Right lobe of liver (tissue), 6 donors: ENCODE data around the gene DIP2C. TPM values are rescaled to one million over a fixed set of nuclear protein-coding genes. Genes with fewer than 3 reads are reported as not detected.
"Not testable (repeated sequence)": the region's sequence is repeated elsewhere in the genome, so short reads cannot be mapped to it uniquely, and the experiment has no call there.

Source experiments
- ATAC-seq, 4 donors: fragments of 200-7000 bp; cut with Tn5 transposase; one replicate each; pipeline ENCODE4 v1.9.1; 2020; ENCODE audit warnings: mild to moderate bottlenecking in 4 of 4, moderate library complexity in 4 of 4
- DNase-seq, 3 donors: peaks; one replicate each; pipeline ENCODE4 v3.0.0-alpha.2; 2020
- H3K27ac ChIP-seq, 3 donors: fragments of 200-600 bp; one replicate each; pipeline ENCODE4 v1.8.0; 2022
- H3K27me3 ChIP-seq, 2 donors: fragments of 200-600 bp; one replicate each; pipeline ENCODE4 v1.8.0; 2022
- H3K36me3 ChIP-seq, 4 donors: fragments of 200-600 bp; sonication (generic) in 1 of 4; one replicate each; pipeline versions ENCODE4 v1.5.1 to v1.8.0; 2017 to 2022; ENCODE audit warnings: control low read depth in 1 of 4
- H3K4me1 ChIP-seq, 4 donors: fragments of 200-600 bp; sonication (generic) in 1 of 4; one replicate each; pipeline versions ENCODE4 v1.5.1 to v1.8.0; 2017 to 2022; ENCODE audit warnings: control low read depth in 1 of 4
- H3K4me3 ChIP-seq, 3 donors: fragments of 200-600 bp; one replicate each; pipeline ENCODE4 v1.8.0; 2022
- H3K9me3 ChIP-seq, 4 donors: fragments of 200-600 bp; sonication (generic) in 1 of 4; one replicate each; pipeline versions ENCODE4 v1.5.1 to v1.8.0; 2017 to 2022; ENCODE audit warnings: control low read depth in 1 of 4
- POLR2A ChIP-seq: fragments of 450-650 bp; IDR thresholded peaks from one replicate; pipeline ENCODE4 v1.6.1; 2017; ENCODE audit warnings: antibody characterized with exemption, mild to moderate bottlenecking
- WGBS: methylation state at CpG from one replicate; pipeline ENCODE4 v1.1.6; 2018; ENCODE audit warnings: low coverage, low lambda C conversion rate; ENCODE audit not compliant: insufficient coverage; ENCODE audit errors: missing lambda C conversion rate; 5-methylcytosine and 5-hydroxymethylcytosine counted together
- intact Hi-C, 2 donors: fragments of 100-400 bp; cut with DNase I; formaldehyde crosslinking; loops; one replicate each; pipeline versions ENCODE4 v1.11.2 to v1.14.1; 2022
- total RNA-seq, 6 experiments: library from RNA; depleted of rRNA in 2 of 6; stranded (reverse); fragments of >200 nt in 2 of 6; fragmentation: NEBNext Ultra II Directional in 3 of 6; extraction: Animal tissue kit (Norgen Biotek cat#: 25700) in 3 of 6; gene quantifications; one replicate each; pipeline versions ENCODE4 v1.1.0 to v1.2.4, GENCODE V29; 2016 to 2023
- TF ChIP-seq, protein P1 (sequence below), 4 donors: fragments of 200-600 bp in 3 of 4; fragments of 450-650 bp in 1 of 4; IDR thresholded peaks; one replicate each; pipeline versions ENCODE4 v1.5.1 to v1.8.0; 2016 to 2022; ENCODE audit warnings: antibody characterized with exemption in 4 of 4, mild to moderate bottlenecking in 2 of 4
- donor health status: DM: no; HTN: yes; CAD: no.
- donor health status: DM: no; HTN: no; CAD: no.
- donor health status: DM: no; HTN: no; CAD: no.
- donor health status: DM: no; HTN: yes; CAD: no.
- donor health status: DM: no; HTN: yes; CAD: no.

The DIP2C gene
- total RNA-seq, 6 experiments from 2014 or later: 8.0 to 13.5 (median 11.7) TPM

DNA sequence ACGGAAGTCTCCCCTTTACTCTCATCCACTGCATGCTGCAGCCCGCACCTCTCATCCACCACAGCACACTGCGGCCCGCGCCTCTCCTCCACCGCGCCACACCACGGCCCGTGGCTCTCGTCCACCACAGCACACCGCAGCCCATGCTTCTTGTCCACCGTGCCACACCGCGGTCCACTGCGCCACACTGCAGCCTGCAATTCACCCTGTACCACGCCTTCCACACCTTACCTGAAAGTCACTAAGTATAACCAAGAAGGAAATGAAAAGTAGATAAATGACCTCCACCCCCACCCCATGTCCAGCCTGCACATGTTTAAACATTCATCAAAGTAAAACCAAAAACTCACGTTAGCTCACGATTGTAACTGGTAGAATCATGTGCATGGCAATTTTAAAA, 176.1 kb downstream of the DIP2C start:
- Histone ChIP-seq H3K4me1 (peaks cover 0 to 9% (median 0%) of the 10 kb centered on the region in 4 donors), H3K4me3 (no peak overlapping the region)
- peak in 1 of 4 donors; percentile 58 for ATAC-seq

DNA sequence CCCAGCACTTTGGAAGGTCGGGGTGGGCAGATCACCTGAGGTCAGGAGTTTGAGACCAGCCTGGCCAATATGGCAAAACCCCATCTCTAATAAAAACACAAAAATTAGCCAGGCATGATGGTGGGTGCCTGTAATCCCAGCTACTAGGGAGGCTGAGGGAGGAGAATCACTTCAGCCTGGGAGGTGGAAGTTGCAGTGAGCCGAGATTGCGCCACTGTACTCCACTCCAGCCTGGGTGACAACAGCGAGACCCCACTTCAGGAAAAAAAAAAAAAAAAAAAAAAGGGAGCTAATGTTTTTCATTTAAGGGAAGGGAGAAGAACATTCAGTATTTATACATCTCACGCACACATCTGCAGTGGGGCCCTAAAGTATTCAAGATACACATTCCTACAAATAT, 176.8 kb downstream of the DIP2C start:
- 89% methylated on average over 4 of the region's 5 CpGs for WGBS
- H3K4me3 ChIP-seq, DNase-seq, H3K36me3 ChIP-seq, H3K27ac ChIP-seq, H3K9me3 ChIP-seq, H3K27me3 ChIP-seq, ATAC-seq, H3K4me1 ChIP-seq: not testable (repeated sequence)
- intact Hi-C loops: loop anchor here in 1 of 2 donors (5.0 kb wide), 1 partner anchor 275 kb away; no protein-coding TSS in a partner anchor

More for the DNA sequence above, 176.1 kb downstream of the DIP2C start:
- WGBS: 79% methylated on average over 17 of the region's 18 CpGs
- H3K36me3 ChIP-seq: no peaks in the 10 kb centered on the region
- no peak overlapping the region for H3K27ac ChIP-seq
- no peaks in the 10 kb centered on the region for H3K9me3 ChIP-seq
- TF ChIP-seq, protein P1, sequence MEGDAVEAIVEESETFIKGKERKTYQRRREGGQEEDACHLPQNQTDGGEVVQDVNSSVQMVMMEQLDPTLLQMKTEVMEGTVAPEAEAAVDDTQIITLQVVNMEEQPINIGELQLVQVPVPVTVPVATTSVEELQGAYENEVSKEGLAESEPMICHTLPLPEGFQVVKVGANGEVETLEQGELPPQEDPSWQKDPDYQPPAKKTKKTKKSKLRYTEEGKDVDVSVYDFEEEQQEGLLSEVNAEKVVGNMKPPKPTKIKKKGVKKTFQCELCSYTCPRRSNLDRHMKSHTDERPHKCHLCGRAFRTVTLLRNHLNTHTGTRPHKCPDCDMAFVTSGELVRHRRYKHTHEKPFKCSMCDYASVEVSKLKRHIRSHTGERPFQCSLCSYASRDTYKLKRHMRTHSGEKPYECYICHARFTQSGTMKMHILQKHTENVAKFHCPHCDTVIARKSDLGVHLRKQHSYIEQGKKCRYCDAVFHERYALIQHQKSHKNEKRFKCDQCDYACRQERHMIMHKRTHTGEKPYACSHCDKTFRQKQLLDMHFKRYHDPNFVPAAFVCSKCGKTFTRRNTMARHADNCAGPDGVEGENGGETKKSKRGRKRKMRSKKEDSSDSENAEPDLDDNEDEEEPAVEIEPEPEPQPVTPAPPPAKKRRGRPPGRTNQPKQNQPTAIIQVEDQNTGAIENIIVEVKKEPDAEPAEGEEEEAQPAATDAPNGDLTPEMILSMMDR (IDR thresholded peaks at IDR 0.05): no peak
- no peak for TF ChIP-seq POLR2A
- DNase-seq: peak in 1 of 3 donors; percentile 23
- H3K27me3 ChIP-seq: no peaks in the 10 kb centered on the region
- intact Hi-C loops: loop anchor here in 1 of 2 donors (5.0 kb wide), 1 partner anchor 274 kb away; no protein-coding TSS in a partner anchor

DNA sequence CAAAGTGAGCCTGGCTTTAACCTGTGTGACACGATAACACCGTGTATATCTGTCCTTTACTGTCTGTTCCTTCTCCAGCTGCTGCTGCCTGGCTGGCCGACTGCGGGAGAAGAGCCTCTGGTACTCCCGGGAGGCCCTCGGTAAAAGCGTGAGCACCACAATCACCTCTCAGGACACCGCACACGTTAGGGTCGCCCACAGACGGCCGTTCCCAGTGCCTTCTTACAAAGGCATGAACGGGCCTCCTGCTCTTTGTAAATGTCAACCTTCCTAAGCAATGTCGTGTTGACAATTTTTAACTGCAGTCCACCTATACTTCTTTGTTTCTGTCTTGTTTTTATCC, 177.6 kb downstream of the DIP2C start:
- TF ChIP-seq, protein P1 (IDR thresholded peaks at IDR 0.05): no peak
- no peak for TF ChIP-seq POLR2A
- intact Hi-C loops: loop anchor here in 1 of 2 donors (5.0 kb wide), 1 partner anchor 275 kb away; no protein-coding TSS in a partner anchor
- no peaks in the 10 kb centered on the region for H3K36me3 ChIP-seq
- no peaks in the 10 kb centered on the region for H3K9me3 ChIP-seq
- peaks cover 0 to 9% (median 0%) of the 10 kb centered on the region in 4 donors for H3K4me1 ChIP-seq
- ATAC-seq (no peak), DNase-seq (no peak)
- no peaks in the 10 kb centered on the region for H3K27me3 ChIP-seq
- no peak overlapping the region for H3K27ac ChIP-seq
- H3K4me3 ChIP-seq: no peak overlapping the region
- WGBS: 75% methylated on average over 9 of the region's 14 CpGs

DNA sequence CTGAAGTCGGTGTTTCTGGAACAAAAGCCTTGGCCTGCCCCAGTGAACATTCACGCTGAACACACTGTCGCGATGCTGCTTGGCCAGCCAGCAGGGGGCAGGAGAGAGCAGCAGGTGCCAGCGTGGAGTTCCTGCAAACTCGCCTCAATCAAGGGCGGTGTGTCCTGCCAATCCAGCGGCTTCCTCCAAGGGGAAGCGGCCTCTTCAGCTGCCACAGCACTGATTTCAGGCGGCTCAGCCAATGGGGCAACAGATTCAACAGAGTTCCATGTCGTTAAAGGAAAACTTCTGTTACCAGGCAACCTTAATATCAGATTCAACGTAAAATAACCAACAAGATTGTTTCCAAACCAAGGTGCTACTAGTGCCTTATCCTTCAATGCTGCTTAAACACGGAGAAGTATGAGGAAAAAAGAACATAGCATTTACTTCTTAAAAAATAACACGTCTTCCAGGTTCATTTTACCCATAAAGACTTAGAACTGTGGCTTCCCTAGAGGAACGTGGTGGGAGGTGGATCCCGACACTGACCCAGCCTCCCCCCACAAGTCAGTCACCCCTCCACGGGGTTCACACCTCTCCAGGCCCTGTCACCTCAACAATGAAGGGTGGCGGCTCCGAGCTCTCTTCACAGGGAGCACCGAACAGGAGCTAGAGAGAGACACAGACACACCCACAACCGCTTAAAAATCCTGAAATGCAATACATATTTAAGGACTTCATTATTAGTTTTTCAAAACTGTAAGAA, 178.2 kb downstream of the DIP2C start:
- no peak overlapping the region for H3K4me3 ChIP-seq
- no peak overlapping the region for H3K27ac ChIP-seq
- peak; percentile 96 to 98 (median 97) for ATAC-seq
- no peaks in the 10 kb centered on the region for H3K9me3 ChIP-seq
- H3K36me3 ChIP-seq: no peaks in the 10 kb centered on the region
- 30% methylated on average over 20 of the region's 21 CpGs for whole genome bisulfite sequencing
- peak; percentile 92 to 93 (median 92) for DNase-seq
- no peak for TF ChIP-seq POLR2A
- TF ChIP-seq, protein P1 (IDR thresholded peaks at IDR 0.05): peak; percentile 96 to 99 (median 98)
- peaks cover 0 to 9% (median 0%) of the 10 kb centered on the region in 4 donors for H3K4me1 ChIP-seq
- intact Hi-C loops: loop anchor here in 1 of 2 donors (5.0 kb wide), 1 partner anchor 276 kb away; no protein-coding TSS in a partner anchor
- H3K27me3 ChIP-seq: no peaks in the 10 kb centered on the region

DNA sequence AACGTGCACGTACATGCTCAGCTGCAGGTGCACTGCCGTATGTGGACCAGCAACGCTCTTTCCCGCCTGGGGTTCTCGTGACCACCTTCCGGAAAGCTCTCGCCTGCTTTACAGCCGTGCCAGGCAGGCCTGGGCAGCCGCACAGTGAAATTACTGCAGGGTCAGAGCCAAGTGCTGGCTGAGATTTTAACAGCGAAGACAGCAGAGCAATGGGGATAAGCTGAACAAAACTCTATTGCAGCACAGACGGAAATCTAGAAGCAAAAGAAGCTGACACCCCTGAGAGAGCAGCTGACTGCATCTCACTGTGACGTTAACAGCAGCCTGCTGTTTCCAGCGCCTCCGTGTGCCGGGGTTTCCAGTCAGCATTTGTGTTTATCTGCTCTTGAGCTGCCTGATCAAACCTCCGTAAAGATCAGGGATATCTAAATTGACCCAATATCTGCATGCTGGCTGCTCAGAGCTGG, 179.0 kb downstream of the DIP2C start:
- ATAC-seq (no peak), DNase-seq (no peak)
- no peaks in the 10 kb centered on the region for H3K36me3 ChIP-seq
- H3K27ac ChIP-seq: no peak overlapping the region
- H3K4me3 ChIP-seq: no peak overlapping the region
- WGBS: 80% methylated on average over 11 of the region's 17 CpGs
- H3K9me3 ChIP-seq: no peaks in the 10 kb centered on the region
- TF ChIP-seq, protein P1 (IDR thresholded peaks at IDR 0.05): no peak
- TF ChIP-seq POLR2A: no peak
- H3K4me1 ChIP-seq: peaks cover 0 to 9% (median 0%) of the 10 kb centered on the region in 4 donors
- H3K27me3 ChIP-seq: no peaks in the 10 kb centered on the region
- intact Hi-C loops: loop anchor here in 1 of 2 donors (5.0 kb wide), 1 partner anchor 277 kb away; no protein-coding TSS in a partner anchor
